GM23338 (cell line): ENCODE results near the gene TPSAB1. TPM values are rescaled to one million over a fixed set of nuclear protein-coding genes. Genes with fewer than 3 reads are reported as not detected.
"Not testable (repeated sequence)": the region's sequence is repeated elsewhere in the genome, so short reads cannot be mapped to it uniquely, and the experiment has no call there.

Experiments
- ATAC-seq: fragments of 200-7000 bp; cut with Tn5 transposase; 3 replicates; pipeline ENCODE4 v1.9.1; 2020
- DNase-seq: peaks from one replicate; pipeline ENCODE4 v3.0.0-alpha.2; 2015; ENCODE audit warnings: low spot score
- H2AFZ ChIP-seq: fragments of 200-600 bp; sonication (generic); 2 replicates; pipeline ENCODE4 v1.8.0; 2016; ENCODE audit warnings: antibody characterized with exemption, mild to moderate bottlenecking, moderate library complexity
- H3F3A ChIP-seq: fragments of 200-600 bp; sonication (generic); replicated peaks from 2 replicates; pipeline ENCODE4 v1.8.0; 2017; ENCODE audit warnings: antibody characterized with exemption, mixed run types, low read depth
- H3K27ac ChIP-seq: fragments of 200-600 bp; sonication (generic); 2 replicates; pipeline ENCODE4 v1.6.1; 2016; ENCODE audit warnings: low read depth
- H3K27me3 ChIP-seq: fragments of 200-600 bp; sonication (generic); 2 replicates; pipeline ENCODE4 v1.8.0; 2016; ENCODE audit warnings: mild to moderate bottlenecking, mixed run types, moderate library complexity; ENCODE audit not compliant: insufficient read depth
- H3K36me3 ChIP-seq: fragments of 200-600 bp; sonication (generic); 2 replicates; pipeline ENCODE4 v1.8.0; 2016; ENCODE audit warnings: mild to moderate bottlenecking; ENCODE audit not compliant: insufficient read depth
- H3K4me1 ChIP-seq: fragments of 200-600 bp; sonication (generic); 2 replicates; pipeline ENCODE4 v1.8.0; 2016; ENCODE audit warnings: mild to moderate bottlenecking, moderate library complexity; ENCODE audit not compliant: insufficient read depth
- H3K4me2 ChIP-seq: fragments of 200-600 bp; sonication (generic); 2 replicates; pipeline ENCODE4 v1.7.1; 2017; ENCODE audit warnings: mixed run types
- H3K4me3 ChIP-seq: fragments of 200-600 bp; sonication (generic); 2 replicates; pipeline ENCODE4 v1.6.1; 2016; ENCODE audit warnings: mixed run types
- H3K79me2 ChIP-seq: fragments of 200-600 bp; sonication (generic); replicated peaks from 2 replicates; pipeline ENCODE4 v1.8.0; 2017; ENCODE audit warnings: mild to moderate bottlenecking; ENCODE audit not compliant: insufficient read depth
- H3K9me2 ChIP-seq: fragments of 200-600 bp; sonication (generic); 2 replicates; pipeline ENCODE4 v1.8.0; 2017; ENCODE audit not compliant: insufficient read depth
- H4K20me1 ChIP-seq: fragments of 200-600 bp; sonication (generic); replicated peaks from 2 replicates; pipeline ENCODE4 v1.8.0; 2017; ENCODE audit warnings: mild to moderate bottlenecking; ENCODE audit not compliant: insufficient read depth
- H3K27ac Mint-ChIP-seq: 2 replicates; pipeline ENCODE4 v1.8.0; 2020; ENCODE audit warnings: inconsistent platforms, mild to moderate bottlenecking, moderate library complexity, mixed read lengths
- H3K27me3 Mint-ChIP-seq: 3 replicates; pipeline ENCODE4 v1.8.0; 2022; ENCODE audit warnings: low read depth, mild to moderate bottlenecking, moderate library complexity, mixed read lengths, inconsistent platforms; ENCODE audit not compliant: insufficient read depth, poor library complexity
- H3K36me3 Mint-ChIP-seq: 3 replicates; pipeline ENCODE4 v1.8.0; 2021; ENCODE audit warnings: low read depth, mild to moderate bottlenecking, inconsistent platforms, moderate library complexity, mixed read lengths
- H3K4me1 Mint-ChIP-seq: 3 replicates; pipeline ENCODE4 v1.8.0; 2020; ENCODE audit warnings: mild to moderate bottlenecking, inconsistent platforms, mixed read lengths
- H3K4me3 Mint-ChIP-seq: 3 replicates; pipeline ENCODE4 v1.8.0; 2021; ENCODE audit warnings: moderate library complexity, mild to moderate bottlenecking, inconsistent platforms, mixed read lengths
- H3K9me3 Mint-ChIP-seq: 3 replicates; pipeline ENCODE4 v1.8.0; 2020; ENCODE audit warnings: moderate library complexity, mild to moderate bottlenecking, inconsistent platforms, mixed read lengths
- CREB1 ChIP-seq: fragments of 250-450 bp; sonication (Bioruptor Pico); IDR thresholded peaks from 2 replicates; pipeline ENCODE4 v1.5.0; 2020; ENCODE audit warnings: low read depth, mild to moderate bottlenecking, moderate library complexity
- EZH2 ChIP-seq: fragments of 200-600 bp; sonication (generic); IDR thresholded peaks from one replicate; pipeline ENCODE4 v1.8.0; 2017; ENCODE audit warnings: antibody characterized with exemption, mild to moderate bottlenecking, low read depth; ENCODE audit not compliant: unreplicated experiment
- EZH2phosphoT487 ChIP-seq: fragments of 200-600 bp; sonication (generic); IDR thresholded peaks from one replicate; pipeline ENCODE4 v1.8.1; 2018; ENCODE audit warnings: antibody characterized with exemption; ENCODE audit not compliant: unreplicated experiment
- JUNB ChIP-seq: IDR thresholded peaks from one replicate; pipeline ENCODE4 v1.6.1; 2016; ENCODE audit warnings: antibody characterized with exemption; ENCODE audit not compliant: unreplicated experiment
- NANOG ChIP-seq: IDR thresholded peaks from 2 replicates; pipeline ENCODE4 v1.6.1; 2016; ENCODE audit warnings: antibody characterized with exemption, borderline replicate concordance
- POLR2AphosphoS5 ChIP-seq: IDR thresholded peaks from 2 replicates; pipeline ENCODE4 v1.6.1; 2016; ENCODE audit warnings: antibody characterized with exemption, low read depth
- STAT1 ChIP-seq: IDR thresholded peaks from one replicate; pipeline ENCODE4 v1.6.1; 2016; ENCODE audit warnings: antibody characterized with exemption; ENCODE audit not compliant: unreplicated experiment
- ZNF114 ChIP-seq: fragments of 250-450 bp; sonication (Bioruptor Pico); IDR thresholded peaks from 2 replicates; pipeline ENCODE4 v1.5.0; 2020; ENCODE audit warnings: mild to moderate bottlenecking, moderate library complexity
- ZNF331 ChIP-seq: fragments of 250-450 bp; sonication (Bioruptor Pico); IDR thresholded peaks from 2 replicates; pipeline ENCODE4 v1.5.0; 2020; ENCODE audit warnings: low read depth, mild to moderate bottlenecking, moderate library complexity
- long read RNA-seq: library from polyadenylated mRNA; unstranded; transcript quantifications from one replicate; pipeline ENCODE4 v2.0.0, GENCODE V29; 2020; ENCODE audit not compliant: unreplicated experiment
- polyA plus RNA-seq: library from polyadenylated mRNA; unstranded; fragments of >200 nt; fragmentation: Nextera tagmentation; extraction: Ambion mirVana; gene quantifications from 2 replicates; pipeline ENCODE4 v1.2.1, GENCODE V29; 2016
- total RNA-seq: library from RNA; depleted of rRNA; stranded (reverse); fragments of >200 nt; shearing (Covaris generic); gene quantifications from 2 replicates; pipeline ENCODE4 v1.2.3, GENCODE V29; 2014; rRNA removed
- TF ChIP-seq, protein P1 (sequence below), 2 experiments: fragments of 200-600 bp in 1 of 2; sonication (generic) in 1 of 2; conservative IDR thresholded peaks; 2 replicates each; pipeline versions ENCODE4 v1.5.1 to v1.6.1; 2016 to 2017; ENCODE audit warnings: antibody characterized with exemption in 2 of 2, low read depth in 2 of 2, mild to moderate bottlenecking in 2 of 2, moderate library complexity in 1 of 2
- TF ChIP-seq, protein P2 (sequence below): IDR thresholded peaks from one replicate; pipeline ENCODE4 v1.6.1; 2018; ENCODE audit warnings: antibody characterized with exemption; ENCODE audit not compliant: unreplicated experiment

The TPSAB1 gene
- not detected in 2 replicates for total RNA-seq
- polyA plus RNA-seq: not detected in 2 replicates
- long read RNA-seq: 0 reads

DNA sequence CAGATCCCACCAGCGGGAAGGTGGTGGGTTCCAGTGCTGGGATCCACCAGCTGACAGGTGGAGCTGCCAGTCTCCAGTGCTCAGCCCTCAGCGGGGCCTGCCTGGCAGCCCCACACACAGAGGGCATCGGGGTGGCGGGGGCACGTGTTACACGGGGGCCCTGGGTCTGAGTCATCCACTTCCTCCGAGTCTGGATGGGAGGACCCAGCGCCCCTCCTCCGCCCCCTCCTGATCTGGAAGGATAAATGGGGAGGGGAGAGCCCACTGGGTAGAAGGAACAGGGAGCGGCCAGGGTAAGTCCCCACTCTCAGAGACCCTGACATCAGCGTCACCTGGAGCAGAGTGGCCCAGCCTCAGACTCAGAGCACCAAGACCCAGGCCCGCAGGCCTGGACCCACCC is at the start of gene TPSAB1:
Gene TPSAB1, plus strand, starts transcription at position 270 of the 400 bp plus-strand sequence. CDS start 234 bp downstream, outside the sequence.
- not testable (repeated sequence) for H3K4me3 ChIP-seq, H3K4me3 Mint-ChIP-seq, H3K79me2 ChIP-seq, H2AFZ ChIP-seq, H3K4me1 Mint-ChIP-seq, H3K27ac ChIP-seq, H3K9me2 ChIP-seq, H4K20me1 ChIP-seq, H3K27me3 Mint-ChIP-seq, H3F3A ChIP-seq, H3K4me2 ChIP-seq, ATAC-seq, H3K36me3 Mint-ChIP-seq, H3K27me3 ChIP-seq, H3K36me3 ChIP-seq, H3K27ac Mint-ChIP-seq, DNase-seq, H3K4me1 ChIP-seq, H3K9me3 Mint-ChIP-seq

DNA sequence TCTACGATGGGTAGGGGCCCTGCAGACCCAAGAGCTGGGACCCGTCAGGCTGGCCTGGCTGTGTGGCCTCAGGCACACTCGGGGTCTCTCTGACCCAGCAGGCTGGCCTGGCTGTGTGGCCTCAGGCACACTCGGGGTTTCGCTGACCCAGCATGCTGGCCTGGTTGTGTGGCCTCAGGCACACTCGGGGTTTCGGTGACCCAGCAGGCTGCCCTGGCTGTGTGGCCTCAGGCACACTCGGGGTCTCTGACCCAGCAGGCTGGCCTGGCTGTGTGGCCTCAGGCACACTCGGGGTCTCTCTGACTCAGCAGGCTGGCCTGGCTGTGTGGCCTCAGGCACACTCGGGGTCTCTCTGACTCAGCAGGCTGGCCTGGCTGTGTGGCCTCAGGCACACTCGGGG is 49.7 kb upstream of the TPSAB1 start:
- H3K27ac Mint-ChIP-seq, DNase-seq, H3K79me2 ChIP-seq, H3K36me3 Mint-ChIP-seq, H3K27me3 Mint-ChIP-seq, H3F3A ChIP-seq, H3K4me3 Mint-ChIP-seq, H3K4me2 ChIP-seq, H3K9me3 Mint-ChIP-seq, H3K4me1 ChIP-seq, H3K4me1 Mint-ChIP-seq, H4K20me1 ChIP-seq, H3K36me3 ChIP-seq, H2AFZ ChIP-seq, H3K27me3 ChIP-seq, H3K9me2 ChIP-seq, H3K27ac ChIP-seq, H3K4me3 ChIP-seq, ATAC-seq: not testable (repeated sequence)

DNA sequence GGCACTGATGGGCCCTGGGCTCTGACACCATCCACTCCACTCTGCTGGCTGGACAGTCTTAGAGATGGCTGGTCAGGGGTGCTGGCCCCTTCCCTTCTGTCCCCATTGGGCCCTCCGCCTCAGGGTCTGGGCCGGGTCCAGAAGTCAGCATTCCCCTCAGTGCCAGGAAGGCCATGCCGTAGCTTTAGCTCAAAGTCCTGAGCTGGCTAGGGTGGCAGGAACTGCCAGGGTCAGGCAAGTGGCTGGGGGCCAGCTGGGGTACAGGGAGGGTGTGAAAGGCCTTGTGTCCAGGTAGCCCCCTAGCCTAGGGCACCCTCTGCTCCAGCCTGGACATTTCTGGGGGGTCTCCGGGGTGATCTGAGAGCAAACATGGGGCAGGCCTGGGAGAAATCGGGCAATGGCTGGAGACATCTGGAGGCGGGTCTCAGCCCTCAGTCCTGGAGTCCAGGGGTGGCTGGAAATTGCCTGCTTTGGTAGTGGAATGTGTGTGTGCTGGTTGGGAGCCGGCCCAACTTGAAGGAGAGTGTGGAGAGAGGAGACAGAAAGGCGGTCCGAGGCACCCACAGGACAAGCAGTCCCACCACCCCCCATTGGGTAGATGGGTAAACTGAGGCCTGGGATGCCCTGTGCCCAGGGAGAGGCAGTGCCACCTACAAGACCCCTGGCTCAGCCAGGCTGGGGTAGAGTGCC is 48.0 kb upstream of the TPSAB1 start:
- Histone ChIP-seq H3K27me3 (no peaks in the 10 kb centered on the region), H3F3A (no peaks in the 10 kb centered on the region), H3K4me1 (no peaks in the 10 kb centered on the region), H3K9me2 (no peaks in the 10 kb centered on the region), H3K4me2 (no peak overlapping the region), H2AFZ (no peak overlapping the region), H3K27ac (no peak overlapping the region), H4K20me1 (peaks cover 4% of the 10 kb centered on the region; the same call in 1 of the 2 replicates), H3K79me2 (no peaks in the 10 kb centered on the region; the same call in 1 of the 2 replicates), H3K36me3 (no peaks in the 10 kb centered on the region), H3K4me3 (no peak overlapping the region)
- ATAC-seq (no peak), DNase-seq (no peak)
- Mint-ChIP-seq H3K27me3 (peaks cover 10% of the 10 kb centered on the region), H3K9me3 (no peaks in the 10 kb centered on the region), H3K36me3 (no peaks in the 10 kb centered on the region), H3K4me3 (no peak overlapping the region), H3K4me1 (peaks cover 3% of the 10 kb centered on the region; the same call in 1 of the 3 replicates), H3K27ac (no peak overlapping the region; the same call in 1 of the 2 replicates)
- no peak for TF ChIP-seq JUNB
- no peak for TF ChIP-seq EZH2
- no peak for TF ChIP-seq POLR2AphosphoS5
- TF ChIP-seq, protein P1, sequence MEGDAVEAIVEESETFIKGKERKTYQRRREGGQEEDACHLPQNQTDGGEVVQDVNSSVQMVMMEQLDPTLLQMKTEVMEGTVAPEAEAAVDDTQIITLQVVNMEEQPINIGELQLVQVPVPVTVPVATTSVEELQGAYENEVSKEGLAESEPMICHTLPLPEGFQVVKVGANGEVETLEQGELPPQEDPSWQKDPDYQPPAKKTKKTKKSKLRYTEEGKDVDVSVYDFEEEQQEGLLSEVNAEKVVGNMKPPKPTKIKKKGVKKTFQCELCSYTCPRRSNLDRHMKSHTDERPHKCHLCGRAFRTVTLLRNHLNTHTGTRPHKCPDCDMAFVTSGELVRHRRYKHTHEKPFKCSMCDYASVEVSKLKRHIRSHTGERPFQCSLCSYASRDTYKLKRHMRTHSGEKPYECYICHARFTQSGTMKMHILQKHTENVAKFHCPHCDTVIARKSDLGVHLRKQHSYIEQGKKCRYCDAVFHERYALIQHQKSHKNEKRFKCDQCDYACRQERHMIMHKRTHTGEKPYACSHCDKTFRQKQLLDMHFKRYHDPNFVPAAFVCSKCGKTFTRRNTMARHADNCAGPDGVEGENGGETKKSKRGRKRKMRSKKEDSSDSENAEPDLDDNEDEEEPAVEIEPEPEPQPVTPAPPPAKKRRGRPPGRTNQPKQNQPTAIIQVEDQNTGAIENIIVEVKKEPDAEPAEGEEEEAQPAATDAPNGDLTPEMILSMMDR (conservative IDR thresholded peaks at IDR 0.05; ENCODE audit: low read depth in 2 of 2): no peak
- TF ChIP-seq, protein P2, sequence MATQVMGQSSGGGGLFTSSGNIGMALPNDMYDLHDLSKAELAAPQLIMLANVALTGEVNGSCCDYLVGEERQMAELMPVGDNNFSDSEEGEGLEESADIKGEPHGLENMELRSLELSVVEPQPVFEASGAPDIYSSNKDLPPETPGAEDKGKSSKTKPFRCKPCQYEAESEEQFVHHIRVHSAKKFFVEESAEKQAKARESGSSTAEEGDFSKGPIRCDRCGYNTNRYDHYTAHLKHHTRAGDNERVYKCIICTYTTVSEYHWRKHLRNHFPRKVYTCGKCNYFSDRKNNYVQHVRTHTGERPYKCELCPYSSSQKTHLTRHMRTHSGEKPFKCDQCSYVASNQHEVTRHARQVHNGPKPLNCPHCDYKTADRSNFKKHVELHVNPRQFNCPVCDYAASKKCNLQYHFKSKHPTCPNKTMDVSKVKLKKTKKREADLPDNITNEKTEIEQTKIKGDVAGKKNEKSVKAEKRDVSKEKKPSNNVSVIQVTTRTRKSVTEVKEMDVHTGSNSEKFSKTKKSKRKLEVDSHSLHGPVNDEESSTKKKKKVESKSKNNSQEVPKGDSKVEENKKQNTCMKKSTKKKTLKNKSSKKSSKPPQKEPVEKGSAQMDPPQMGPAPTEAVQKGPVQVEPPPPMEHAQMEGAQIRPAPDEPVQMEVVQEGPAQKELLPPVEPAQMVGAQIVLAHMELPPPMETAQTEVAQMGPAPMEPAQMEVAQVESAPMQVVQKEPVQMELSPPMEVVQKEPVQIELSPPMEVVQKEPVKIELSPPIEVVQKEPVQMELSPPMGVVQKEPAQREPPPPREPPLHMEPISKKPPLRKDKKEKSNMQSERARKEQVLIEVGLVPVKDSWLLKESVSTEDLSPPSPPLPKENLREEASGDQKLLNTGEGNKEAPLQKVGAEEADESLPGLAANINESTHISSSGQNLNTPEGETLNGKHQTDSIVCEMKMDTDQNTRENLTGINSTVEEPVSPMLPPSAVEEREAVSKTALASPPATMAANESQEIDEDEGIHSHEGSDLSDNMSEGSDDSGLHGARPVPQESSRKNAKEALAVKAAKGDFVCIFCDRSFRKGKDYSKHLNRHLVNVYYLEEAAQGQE: no peak
- no peak for TF ChIP-seq STAT1
- TF ChIP-seq NANOG: no peak
- TF ChIP-seq CREB1: no peak
- TF ChIP-seq ZNF331 (CRISPR knock-in tag): no peak
- no peak for TF ChIP-seq EZH2phosphoT487
- TF ChIP-seq ZNF114 (CRISPR knock-in tag): no peak
